Hematopoietic multipotent progenitor cell treated with erythropoietin and hydrocortisone succinate and interleukin-3 and kit ligand, for 15 days (in vitro differentiated cells): Measurements from ENCODE around the gene DENND10.
"Not testable (repeated sequence)": the region's sequence is repeated elsewhere in the genome, so short reads cannot be mapped to it uniquely, and the experiment has no call there.

Experiments
- DNase-seq: peaks from one replicate; pipeline ENCODE4 v3.0.0-alpha.2; 2015; ENCODE audit warnings: low spot score

DENND10 gene

GRCh38 chr10:119132521-119133345 lies 28.8 kb downstream of the DENND10 start:
- DNase-seq: no peak

GRCh38 chr10:119133949-119134348 lies 30.0 kb downstream of the DENND10 start:
- no peak for DNase-seq

GRCh38 chr10:119135513-119135881 lies 31.6 kb downstream of the DENND10 start:
- DNase-seq: no peak

- no peak for DNase-seq
These were observed 32.2 kb downstream of the DENND10 start for GRCh38 chr10:119136084-119136483.

GRCh38 chr10:119137878-119138277 lies 34.0 kb downstream of the DENND10 start:
- DNase-seq: not testable (repeated sequence)

GRCh38 chr10:119138346-119139306 lies 34.7 kb downstream of the DENND10 start:
- DNase-seq: no peak

- peak; percentile 62 for DNase-seq
These were observed 35.7 kb downstream of the DENND10 start for GRCh38 chr10:119139464-119140067.

GRCh38 chr10:119140603-119141245 lies 36.8 kb downstream of the DENND10 start:
- no peak for DNase-seq

GRCh38 chr10:119143657-119144056 lies 39.7 kb downstream of the DENND10 start:
- DNase-seq: no peak

GRCh38 chr10:119149157-119149556 lies 45.2 kb downstream of the DENND10 start:
- DNase-seq: no peak

GRCh38 chr10:119149729-119150128 lies 45.8 kb downstream of the DENND10 start:
- DNase-seq: peak; percentile 39

- DNase-seq: not testable (repeated sequence)
These were observed 47.7 kb downstream of the DENND10 start for GRCh38 chr10:119151601-119152000.

- DNase-seq: no peak
These were observed 49.1 kb downstream of the DENND10 start for GRCh38 chr10:119153041-119153440.

GRCh38 chr10:119153661-119154060 lies 49.7 kb downstream of the DENND10 start:
- no peak for DNase-seq

- DNase-seq: no peak
These were observed 55.4 kb downstream of the DENND10 start for GRCh38 chr10:119159332-119159731.

- no peak for DNase-seq
These were observed 58.0 kb downstream of the DENND10 start for GRCh38 chr10:119161680-119162451.

GRCh38 chr10:119162452-119163092 lies 58.7 kb downstream of the DENND10 start:
- DNase-seq: no peak

GRCh38 chr10:119165171-119166117 lies 61.5 kb downstream of the DENND10 start, which contains the start of gene SFXN4:
Gene SFXN4 (minus strand): TSS chr10:119165714. CDS start chr10:119165647, 67 bp downstream.
- DNase-seq: peak; percentile 78

GRCh38 chr10:119166118-119166500 lies 62.2 kb downstream of the DENND10 start:
- no peak for DNase-seq
